Iris pigment epithelial cell (primary cell): ENCODE results near the gene PPP1R1C.
A peak's percentile ranks its signal among the peaks of the same experiment; 100 is the strongest.

ENCODE experiments used
- DNase-seq: peaks from one replicate; pipeline ENCODE4 v3.0.0-alpha.2; 2011; ENCODE audit warnings: low read depth

PPP1R1C gene

DNA sequence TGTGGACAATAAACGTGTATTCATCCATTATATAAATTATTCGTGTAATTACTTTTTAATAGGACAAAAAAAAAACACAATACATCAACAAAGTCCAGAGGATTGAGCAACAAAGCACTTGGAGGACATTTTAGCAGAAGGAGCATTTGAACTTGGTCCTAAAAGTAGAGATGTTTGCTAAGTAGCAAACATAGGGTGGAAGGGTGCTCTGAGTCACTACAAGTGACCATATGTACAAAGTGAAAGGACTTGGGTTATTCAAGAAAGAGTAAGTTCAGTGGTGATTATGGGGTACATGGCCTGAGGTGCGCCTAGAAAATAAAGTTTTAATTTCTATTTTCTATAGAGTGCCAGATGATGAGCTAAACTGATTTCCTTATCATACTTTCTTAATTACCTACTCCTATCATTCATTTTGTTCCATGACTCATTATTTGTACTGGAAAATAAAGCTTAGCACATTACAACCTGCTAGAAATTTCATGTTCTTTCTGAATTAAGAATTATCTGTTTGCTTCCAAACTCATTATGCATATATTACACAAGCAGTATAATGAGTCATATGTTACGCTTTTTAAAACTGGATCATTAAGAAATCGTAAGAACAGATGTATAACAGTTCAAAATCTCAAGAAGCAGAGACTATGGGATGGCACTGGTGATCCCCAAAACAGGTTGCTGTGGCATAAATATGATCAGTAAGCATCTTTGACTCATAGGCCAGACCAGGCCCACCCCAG lies 13.1 kb upstream of the PPP1R1C start:
- DNase-seq = no peak

GRCh38 chr2:181973171-181973783 lies 12.4 kb upstream of the PPP1R1C start:
- DNase-seq = no peak

DNA sequence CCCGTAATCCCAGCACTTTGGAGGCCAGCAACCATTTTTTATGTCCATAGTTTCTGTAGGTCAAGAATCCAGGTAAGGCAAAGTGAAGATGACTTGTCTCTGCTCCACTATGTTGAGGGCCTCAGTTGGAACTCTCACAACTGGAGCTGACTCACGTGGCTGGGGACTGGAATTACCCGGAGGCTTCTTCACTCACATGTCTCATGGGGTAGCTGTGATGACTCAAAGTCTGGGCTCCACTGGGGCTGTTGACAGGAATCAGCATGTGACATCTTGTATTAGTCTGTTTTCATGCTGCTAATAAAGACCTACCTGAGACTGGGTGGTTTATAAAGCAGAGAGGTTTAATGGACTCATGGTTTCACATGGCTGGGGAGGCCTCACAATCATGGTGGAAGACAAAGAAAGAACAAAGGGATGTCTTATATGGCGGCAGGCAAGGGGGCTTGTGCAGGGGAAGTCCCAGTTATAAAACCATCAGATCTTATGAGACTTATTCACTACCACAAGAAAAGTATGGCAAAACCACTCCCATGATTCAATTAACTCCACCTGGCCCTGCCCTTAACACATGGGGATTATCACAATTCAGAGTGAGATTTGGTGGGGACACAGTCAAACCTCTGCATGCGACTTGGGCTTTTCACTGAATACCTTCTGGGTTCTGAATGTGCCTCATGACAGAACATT lies 7.8 kb upstream of the PPP1R1C start:
- peak; percentile 70 for DNase-seq

DNA sequence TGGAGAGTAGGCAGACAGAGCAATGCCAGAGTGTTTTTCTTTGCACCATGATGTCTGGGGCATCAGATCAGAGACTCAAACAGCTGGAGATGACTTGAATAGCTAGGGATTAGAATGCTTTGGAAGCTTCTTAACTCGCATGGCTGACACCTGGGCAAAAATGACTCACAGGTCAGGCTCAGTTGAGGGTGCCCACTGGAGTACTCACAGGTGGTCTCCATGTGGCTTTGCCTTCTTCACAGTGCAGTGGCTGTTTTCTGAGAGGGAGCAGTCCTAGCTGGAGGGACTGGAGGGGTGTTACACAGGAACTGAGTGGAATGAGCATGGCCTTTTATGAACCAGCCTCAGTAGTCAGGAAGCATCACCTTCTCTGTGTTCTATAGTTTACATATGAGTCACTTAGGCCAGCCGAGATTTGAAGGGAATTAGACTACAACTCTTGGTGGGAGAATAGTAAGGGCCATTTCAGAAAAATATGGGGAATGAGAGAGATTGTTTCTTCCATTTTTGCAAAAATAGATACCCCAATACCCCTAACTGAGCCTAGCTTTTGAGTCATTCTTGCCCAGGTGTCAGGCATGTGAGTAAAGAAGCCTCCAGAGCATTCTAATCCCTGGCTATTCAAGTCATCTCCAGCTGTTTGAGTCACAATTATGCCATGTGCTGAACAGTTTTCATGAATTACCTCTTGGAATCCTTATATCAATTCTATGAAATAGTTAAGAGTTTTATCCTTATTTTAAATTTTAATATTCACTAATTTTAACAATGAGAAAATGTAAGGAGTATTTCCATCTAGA lies 7.1 kb upstream of the PPP1R1C start:
- DNase-seq = peak; percentile 45

DNA sequence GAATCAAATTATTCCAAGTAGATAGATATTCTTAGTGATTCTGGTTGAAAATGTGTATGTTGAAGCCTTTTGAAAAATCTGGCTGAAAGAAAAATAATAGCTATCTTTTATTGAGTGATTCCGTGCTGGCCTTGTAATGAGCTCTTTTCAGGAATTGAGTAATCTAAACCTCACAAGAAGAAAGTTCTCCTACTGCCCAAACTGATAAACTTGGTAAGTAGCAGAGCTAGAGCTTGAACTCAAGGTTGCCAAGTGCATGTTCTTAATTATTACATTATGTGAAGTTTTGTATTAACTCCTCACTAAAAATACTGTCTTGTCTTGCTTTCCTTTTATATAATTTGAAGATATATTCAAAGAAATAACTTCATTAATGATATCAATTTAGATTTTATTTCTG lies 1.6 kb upstream of the PPP1R1C start:
- no peak for DNase-seq

- DNase-seq = no peak
These were observed 630 bp upstream of the PPP1R1C start for GRCh38 chr2:181984814-181985631.

- DNase-seq = no peak
These were observed 2.7 kb downstream of the PPP1R1C start for GRCh38 chr2:181988154-181988924.

- no peak for DNase-seq
These were observed 3.4 kb downstream of the PPP1R1C start for GRCh38 chr2:181989099-181989498.

- DNase-seq = no peak
These were observed 5.7 kb downstream of the PPP1R1C start for GRCh38 chr2:181991171-181991885.

GRCh38 chr2:181992776-181993175 lies 7.1 kb downstream of the PPP1R1C start:
- DNase-seq = no peak

GRCh38 chr2:181995289-181995688 lies 9.6 kb downstream of the PPP1R1C start:
- DNase-seq = no peak

- no peak for DNase-seq
These were observed 12.6 kb downstream of the PPP1R1C start for GRCh38 chr2:181998041-181998835.

DNA sequence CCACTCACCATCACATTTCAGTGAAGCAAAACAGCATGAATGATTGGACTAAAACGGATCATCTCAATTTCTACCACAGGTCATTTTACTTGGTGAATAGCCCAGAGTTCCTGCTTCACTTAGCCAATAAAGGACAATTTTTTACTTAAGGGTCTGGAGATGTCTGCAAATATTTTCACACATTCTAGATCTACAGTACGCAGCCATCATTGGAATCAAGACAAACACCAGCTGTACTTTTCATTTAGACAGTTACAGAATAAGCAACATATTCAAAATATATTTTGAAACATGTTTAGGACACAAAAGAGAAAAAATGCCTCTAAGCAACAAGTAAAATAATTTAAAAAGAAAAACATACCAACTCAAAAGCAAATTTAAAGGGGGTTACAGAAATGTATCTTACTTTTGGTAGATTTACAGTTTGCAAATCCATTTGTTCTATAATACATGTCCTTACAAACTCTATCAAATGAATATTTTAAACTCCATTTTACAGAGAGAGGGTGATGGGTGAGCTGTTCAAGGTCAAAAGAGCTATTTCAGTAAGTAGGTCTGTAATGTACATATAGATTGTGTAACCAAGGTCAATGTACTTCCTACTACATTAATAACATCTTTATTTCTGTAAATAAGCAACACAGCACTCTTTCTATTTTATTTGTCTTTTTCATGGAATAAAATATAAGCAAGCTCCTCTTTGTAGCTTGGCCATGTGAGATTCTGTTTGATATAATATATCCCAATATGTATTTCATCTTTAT lies 13.4 kb downstream of the PPP1R1C start:
- DNase-seq = no peak

- DNase-seq = no peak
These were observed 14.3 kb downstream of the PPP1R1C start for GRCh38 chr2:181999911-182000310.

DNA sequence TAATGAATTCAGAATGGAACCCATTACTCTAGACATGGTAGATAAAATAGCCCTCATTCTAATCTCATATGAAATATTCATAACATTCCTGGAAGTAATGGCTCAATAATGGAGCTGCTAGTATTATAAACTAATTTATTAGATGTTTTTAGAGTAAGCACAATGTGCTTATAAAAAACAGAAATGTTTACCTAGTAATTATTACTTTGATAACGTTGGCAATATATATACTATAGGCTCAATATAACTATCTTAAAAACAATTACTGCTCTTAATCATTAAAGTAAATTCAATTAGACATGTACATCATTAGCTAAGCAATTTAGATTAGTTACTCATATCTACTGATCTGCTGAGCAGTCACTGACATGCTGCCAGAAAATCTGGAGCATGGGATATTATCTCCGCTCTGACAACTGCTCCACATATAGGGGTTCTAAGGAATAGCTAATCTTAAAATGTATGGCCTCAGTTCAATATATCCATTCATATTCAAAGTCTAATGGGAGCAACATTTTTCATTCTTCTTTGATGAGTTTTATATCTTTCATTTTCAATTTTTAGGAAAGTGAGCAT lies 19.4 kb downstream of the PPP1R1C start:
- no peak for DNase-seq

- peak; percentile 16 for DNase-seq
These were observed 21.1 kb downstream of the PPP1R1C start for GRCh38 chr2:182006595-182007341.

DNA sequence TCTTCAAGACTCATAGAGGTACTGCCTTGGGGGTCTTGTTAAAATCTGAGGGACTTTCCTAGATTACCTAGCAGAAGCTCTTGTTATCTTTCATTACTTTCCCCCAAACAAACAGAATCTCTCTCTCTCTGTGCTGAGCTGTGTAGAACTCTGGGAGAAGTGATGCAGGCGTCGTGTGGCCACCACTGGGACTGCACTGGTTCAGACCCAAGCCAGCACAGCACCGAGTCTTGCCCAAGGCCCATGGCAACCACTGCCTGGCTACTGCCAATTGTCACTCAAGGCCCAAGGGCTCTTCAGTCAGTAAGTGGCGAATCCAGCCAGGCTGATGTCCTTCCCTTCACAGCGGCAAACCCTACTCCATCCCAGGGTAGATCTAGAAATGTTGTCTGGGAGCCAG lies 28.6 kb downstream of the PPP1R1C start:
- no peak for DNase-seq
